ENCODE data around the gene SPATA25.
A peak's percentile ranks its signal among the peaks of the same experiment; 100 is the strongest.
"Not testable (repeated sequence)": the region's sequence is repeated elsewhere in the genome, so short reads cannot be mapped to it uniquely, and the experiment has no call there.

Gene SPATA25

GRCh38 chr20:45880988-45881788 lies 6.2 kb downstream of the SPATA25 start, which contains the start of gene ZSWIM1:
TSS of gene ZSWIM1 (plus strand) at chr20:45881227. CDS start at chr20:45882593, 1,366 bp downstream.
- peak within 1 kb of the TSS; percentile 100 for H3K4me3 ChIP-seq (ENCODE audit: low read depth, low read length)
- TF ChIP-seq CTCF (IDR thresholded peaks at IDR 0.05; ENCODE audit: low read depth, low read length): no peak
- TF ChIP-seq POLR2A (IDR thresholded peaks at IDR 0.05; ENCODE audit: extremely low read depth, insufficient read length): peak; percentile 97
- peak; percentile 99 for DNase-seq (ENCODE audit: low read depth)

DNA sequence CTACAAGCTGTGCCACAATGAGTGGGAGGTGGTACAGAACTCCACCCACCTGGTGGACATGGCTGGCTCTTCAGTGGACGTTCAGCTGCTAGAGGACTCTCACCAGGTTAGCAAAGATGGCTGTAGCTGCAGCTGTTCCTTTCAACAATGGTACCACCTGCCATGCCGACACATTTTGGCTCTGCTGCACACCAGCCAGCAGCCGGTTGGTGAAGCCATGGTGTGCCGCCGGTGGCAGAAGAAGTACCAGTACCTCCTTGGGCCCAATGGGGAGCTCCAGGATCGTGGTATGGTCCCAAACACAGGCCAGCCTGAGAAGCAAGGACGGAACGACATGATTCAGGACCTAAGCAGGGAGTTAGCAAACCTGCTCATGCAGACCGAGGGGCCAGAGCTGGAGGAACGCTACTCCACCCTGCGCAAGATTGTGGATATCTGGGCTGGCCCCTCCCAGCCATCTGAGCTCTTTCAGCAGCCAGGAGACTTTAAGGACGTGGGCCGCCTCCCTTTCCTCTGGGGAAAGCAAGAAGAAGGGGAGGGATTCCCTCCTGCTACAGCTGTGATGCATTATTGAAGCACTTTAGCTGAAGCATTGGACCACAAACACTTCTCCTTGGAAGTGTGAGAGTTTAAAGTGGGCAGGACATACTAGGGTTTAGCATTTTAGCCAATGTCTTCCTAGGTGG lies 9.2 kb downstream of the SPATA25 start:
- TF ChIP-seq, protein P1, sequence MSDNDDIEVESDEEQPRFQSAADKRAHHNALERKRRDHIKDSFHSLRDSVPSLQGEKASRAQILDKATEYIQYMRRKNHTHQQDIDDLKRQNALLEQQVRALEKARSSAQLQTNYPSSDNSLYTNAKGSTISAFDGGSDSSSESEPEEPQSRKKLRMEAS (IDR thresholded peaks at IDR 0.05; ENCODE audit: low read depth, low read length): no peak
- TF ChIP-seq MYC (IDR thresholded peaks at IDR 0.05; ENCODE audit: low read depth, low read length) (no peak), POLR2A (IDR thresholded peaks at IDR 0.05; ENCODE audit: extremely low read depth, insufficient read length) (no peak), CTCF (IDR thresholded peaks at IDR 0.05; ENCODE audit: low read depth, low read length) (no peak)
- DNase-seq (ENCODE audit: low read depth): no peak
- H3K4me3 ChIP-seq (ENCODE audit: low read depth, low read length): no peak overlapping the region

GRCh38 chr20:45874576-45874975 lies 12.8 kb downstream of the SPATA25 start:
- peak; percentile 1 for DNase-seq (ENCODE audit: low read depth)
- TF ChIP-seq POLR2A (IDR thresholded peaks at IDR 0.05; ENCODE audit: extremely low read depth, insufficient read length) (no peak), MYC (IDR thresholded peaks at IDR 0.05; ENCODE audit: low read depth, low read length) (no peak), CTCF (IDR thresholded peaks at IDR 0.05; ENCODE audit: low read depth, low read length) (no peak)
- TF ChIP-seq, protein P1 (IDR thresholded peaks at IDR 0.05; ENCODE audit: low read depth, low read length): no peak
- no peak overlapping the region for H3K4me3 ChIP-seq (ENCODE audit: low read depth, low read length)

DNA sequence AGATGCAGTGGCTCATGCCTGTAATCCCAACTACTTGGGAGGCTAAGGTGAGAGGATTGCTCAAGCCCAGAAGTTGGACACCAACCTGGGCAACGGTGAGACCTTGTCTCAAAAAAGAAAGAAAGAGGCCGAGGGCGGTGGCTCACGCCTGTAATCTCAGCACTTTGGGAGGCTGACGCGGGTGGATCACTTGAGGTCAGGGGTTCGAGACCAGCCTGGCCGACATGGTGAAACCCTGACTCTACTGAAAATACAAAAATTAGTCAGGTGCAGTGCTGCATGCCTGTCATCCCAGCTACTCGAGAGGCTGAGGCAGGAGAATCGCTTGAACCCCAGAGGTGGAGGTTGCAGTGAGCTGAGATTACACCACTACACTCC lies 13.3 kb downstream of the SPATA25 start:
- not testable (repeated sequence) for DNase-seq (ENCODE audit: low read depth); H3K4me3 ChIP-seq (ENCODE audit: low read depth, low read length)

DNA sequence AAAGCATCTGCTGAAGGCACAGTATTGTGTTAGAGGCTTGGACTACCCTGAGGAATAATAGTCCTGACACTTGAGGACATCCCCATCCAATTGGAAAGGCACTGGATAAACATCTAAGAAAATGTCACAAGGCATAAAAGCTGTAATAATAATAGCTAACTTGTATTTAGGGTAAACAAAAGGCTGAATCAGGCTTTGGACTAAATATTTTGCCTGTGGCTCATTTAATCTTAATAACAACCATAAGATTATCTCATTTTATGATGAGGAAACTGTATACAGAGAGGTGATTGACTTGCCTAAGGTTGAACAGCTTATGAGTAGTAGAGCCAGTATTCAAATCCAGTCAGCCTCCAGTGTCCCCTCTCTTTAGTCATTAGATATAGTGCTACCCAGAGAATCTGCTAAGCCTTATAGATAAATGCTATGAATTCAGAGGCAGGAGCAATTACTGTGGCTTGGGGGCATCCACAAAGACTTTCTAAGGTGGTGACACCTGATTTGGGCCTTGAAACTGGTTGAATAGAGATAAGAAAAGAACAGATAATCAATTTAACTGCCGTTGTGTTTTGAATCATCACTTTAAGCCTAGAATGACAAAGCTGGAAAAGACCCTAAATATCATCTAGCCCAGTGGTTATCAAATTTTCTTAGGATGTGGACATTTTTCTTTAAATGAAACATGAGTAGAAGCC lies 13.9 kb downstream of the SPATA25 start:
- no peak for TF ChIP-seq CTCF (IDR thresholded peaks at IDR 0.05; ENCODE audit: low read depth, low read length)
- no peak for TF ChIP-seq POLR2A (IDR thresholded peaks at IDR 0.05; ENCODE audit: extremely low read depth, insufficient read length)
- TF ChIP-seq MYC (IDR thresholded peaks at IDR 0.05; ENCODE audit: low read depth, low read length): no peak
- TF ChIP-seq, protein P1 (IDR thresholded peaks at IDR 0.05; ENCODE audit: low read depth, low read length): no peak
- no peak for DNase-seq (ENCODE audit: low read depth)
- H3K4me3 ChIP-seq (ENCODE audit: low read depth, low read length): no peak overlapping the region

- TF ChIP-seq POLR2A (IDR thresholded peaks at IDR 0.05; ENCODE audit: extremely low read depth, insufficient read length) (no peak), CTCF (IDR thresholded peaks at IDR 0.05; ENCODE audit: low read depth, low read length) (no peak), MYC (IDR thresholded peaks at IDR 0.05; ENCODE audit: low read depth, low read length) (no peak)
- TF ChIP-seq, protein P1 (IDR thresholded peaks at IDR 0.05; ENCODE audit: low read depth, low read length): no peak
- no peak overlapping the region for H3K4me3 ChIP-seq (ENCODE audit: low read depth, low read length)
- DNase-seq (ENCODE audit: low read depth): no peak
Observed at GRCh38 chr20:45872626-45873025, 14.8 kb downstream of the SPATA25 start.

All from NB4 (cell line).